ENCODE results near the gene CCNB3.

Gene CCNB3

DNA sequence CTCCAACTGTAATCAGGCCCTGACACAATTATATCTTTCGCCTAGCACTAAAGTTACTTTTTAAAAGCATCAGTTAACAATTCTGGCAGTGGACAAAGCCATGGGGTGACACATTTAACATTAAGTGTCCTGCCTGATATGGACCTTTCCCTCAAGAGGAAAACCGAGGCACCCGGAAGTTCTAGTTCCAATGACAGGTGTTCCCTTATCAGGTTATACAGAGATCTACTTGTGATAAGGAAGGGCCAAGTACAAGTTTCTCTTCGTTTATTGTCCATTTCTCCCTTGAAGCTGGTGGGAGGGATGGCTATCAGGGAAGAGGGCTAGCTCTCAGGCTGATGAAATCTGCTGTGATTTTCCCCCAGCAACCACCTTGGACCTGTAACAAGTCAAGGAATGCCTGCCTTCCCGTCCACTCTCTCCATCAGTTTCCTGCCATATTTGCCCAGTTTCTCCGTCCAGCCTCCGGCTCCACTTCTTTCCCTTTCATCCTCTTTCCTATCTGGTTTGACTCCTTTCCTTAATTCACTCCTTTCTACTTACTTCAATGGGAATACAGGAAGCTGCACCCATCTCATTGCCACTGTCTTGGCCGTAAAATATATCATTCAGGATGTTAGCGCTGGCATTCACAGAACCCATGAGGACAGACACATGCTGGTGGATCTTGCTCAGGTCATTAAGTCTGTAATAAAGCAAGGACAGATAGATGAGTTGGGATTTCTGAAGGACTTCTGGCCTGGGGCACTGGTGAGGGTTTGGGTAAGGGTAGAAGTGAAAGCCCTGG, 171.1 kb downstream of the CCNB3 start:
- no peak for DNase-seq (ENCODE audit: low spot score)

DNA sequence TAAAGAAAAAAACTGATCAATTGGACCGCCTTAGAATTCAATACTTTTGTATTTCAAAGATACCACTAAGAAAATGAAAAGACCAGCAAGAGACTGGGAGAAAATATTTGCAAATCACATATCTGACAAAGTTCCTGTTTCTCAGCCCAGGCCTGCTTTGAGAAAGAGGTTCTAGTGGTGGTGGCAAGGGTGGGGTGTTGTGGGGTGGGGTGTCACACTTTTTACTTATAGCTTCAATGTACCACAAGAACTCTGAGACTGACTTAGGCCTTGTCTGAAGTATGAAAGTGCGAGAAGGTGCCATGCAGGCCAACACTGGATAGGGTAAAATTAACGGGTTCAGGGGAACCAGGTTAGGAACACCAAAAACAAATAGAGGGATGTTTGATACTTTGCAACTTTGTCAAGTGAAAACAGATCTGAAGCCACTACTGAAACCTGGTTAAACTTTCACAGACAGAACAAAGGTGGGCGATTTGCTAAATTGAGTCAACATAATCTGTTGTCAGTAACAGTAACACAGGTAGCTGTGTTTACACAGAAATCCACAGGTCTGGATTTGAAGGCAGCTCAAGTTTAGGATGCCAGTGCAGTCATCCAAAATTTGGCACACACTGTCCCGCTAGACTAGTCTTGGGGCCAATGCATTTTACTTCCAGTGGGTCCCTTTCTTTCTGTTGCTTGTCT, 177.3 kb downstream of the CCNB3 start:
- no peak for DNase-seq (ENCODE audit: low spot score)

DNA sequence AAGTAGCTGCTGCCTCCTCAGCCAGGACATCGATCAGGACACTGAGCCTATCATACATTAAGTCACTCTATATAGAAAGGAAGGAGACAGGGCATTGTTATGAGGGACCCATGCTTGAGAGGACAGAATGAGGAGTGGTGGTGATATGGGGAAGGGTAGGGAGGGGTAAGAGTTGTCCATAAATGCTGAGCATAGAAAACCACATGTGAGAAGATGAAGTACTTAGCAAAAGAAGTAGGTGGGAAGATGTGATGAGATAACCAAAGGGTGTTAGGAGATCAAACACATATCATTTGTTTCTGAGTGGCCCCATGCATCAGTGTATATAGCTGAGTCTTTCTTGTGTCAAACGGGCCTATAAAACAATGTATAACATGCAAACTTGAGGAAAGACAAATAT, 182.0 kb downstream of the CCNB3 start:
- DNase-seq (ENCODE audit: low spot score), result no peak

DNA sequence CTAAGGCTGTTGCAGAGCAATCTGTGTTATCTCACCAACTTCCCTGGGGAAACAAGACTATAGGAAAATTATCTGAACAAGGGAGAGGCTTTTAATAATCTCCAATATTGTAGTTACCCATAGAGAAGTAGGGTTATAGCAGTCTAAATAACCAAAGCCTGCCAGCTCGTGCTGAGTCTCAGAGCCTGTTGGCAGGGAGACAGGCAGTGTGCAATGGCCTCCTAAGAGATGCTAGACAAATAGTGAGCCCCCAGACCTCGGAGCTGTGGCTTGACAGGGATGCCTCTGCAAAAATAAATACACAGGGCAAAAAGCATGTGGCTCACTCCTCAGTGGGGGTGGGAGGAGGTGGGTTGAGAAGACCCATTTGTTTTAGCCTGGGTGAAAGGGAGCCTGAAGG, 189.3 kb downstream of the CCNB3 start:
- DNase-seq (ENCODE audit: low spot score), result no peak
